Naive thymus-derived CD4-positive, alpha-beta T cell (primary cell): ENCODE results near the gene CCDC107. TPM values are rescaled to one million over a fixed set of nuclear protein-coding genes. Genes with fewer than 3 reads are reported as not detected.

Experiments
- ATAC-seq: fragments of 150-1000 bp; cut with Tn5 transposase; 2 replicates; pipeline ENCODE4 v1.10.0; 2021; ENCODE audit warnings: mild to moderate bottlenecking, moderate library complexity
- CTCF ChIA-PET: fragments of 350-600 bp; sonication (Branson Sonifier 250); formaldehyde crosslinking; loops from one replicate; lab custom pipeline; 2021; ENCODE audit warnings: antibody characterized with exemption; lab: Charles Lee
- POLR2A ChIA-PET: fragments of 350-600 bp; sonication (Branson Sonifier 250); formaldehyde crosslinking; loops from one replicate; lab custom pipeline; 2021; ENCODE audit warnings: antibody characterized with exemption, inconsistent platforms; lab: Charles Lee
- DNase-seq, 9 donors: peaks; one replicate each; pipeline versions ENCODE4 v3.0.0 to v3.0.0-alpha.2; 2020 to 2022; ENCODE audit warnings: mixed read lengths in 1 of 9
- H3K27ac ChIP-seq: one replicate; pipeline ENCODE4 v1.7.0; 2013; ENCODE audit warnings: mild to moderate bottlenecking, low read depth, low read length, moderate library complexity
- H3K27me3 ChIP-seq, 2 donors: one replicate each; pipeline ENCODE4 v1.7.0; 2013; ENCODE audit warnings: low read length in 2 of 2, mild to moderate bottlenecking in 2 of 2, moderate library complexity in 2 of 2; ENCODE audit not compliant: control insufficient read depth in 2 of 2, insufficient read depth in 2 of 2
- H3K36me3 ChIP-seq, 3 experiments: 1 replicate in 2 of 3; 2 replicates in 1 of 3; pipeline ENCODE4 v1.7.0; 2013; ENCODE audit warnings: low read length in 3 of 3, mild to moderate bottlenecking in 3 of 3, moderate library complexity in 1 of 3; ENCODE audit not compliant: insufficient read depth in 3 of 3, control insufficient read depth in 2 of 3
- H3K4me1 ChIP-seq, 2 donors: one replicate each; pipeline ENCODE4 v1.7.0; 2013; ENCODE audit warnings: low read length in 2 of 2, mild to moderate bottlenecking in 2 of 2, moderate library complexity in 1 of 2; ENCODE audit not compliant: control insufficient read depth in 2 of 2, insufficient read depth in 2 of 2
- H3K4me3 ChIP-seq: 2 replicates; pipeline ENCODE4 v1.7.0; 2013; ENCODE audit warnings: mild to moderate bottlenecking, low read length
- H3K9me3 ChIP-seq, 3 experiments: 1 replicate in 2 of 3; 2 replicates in 1 of 3; pipeline ENCODE4 v1.7.0; 2013; ENCODE audit warnings: low read length in 3 of 3; ENCODE audit not compliant: control insufficient read depth in 2 of 3
- H3K27ac Mint-ChIP-seq, 9 donors: one replicate each; pipeline ENCODE4 v1.8.0; 2020 to 2022; ENCODE audit warnings: mixed read lengths in 9 of 9, mild to moderate bottlenecking in 8 of 9, moderate library complexity in 5 of 9, inconsistent platforms in 2 of 9
- H3K27me3 Mint-ChIP-seq, 5 donors: one replicate each; pipeline ENCODE4 v1.8.0; 2021 to 2022; ENCODE audit warnings: mixed read lengths in 5 of 5, mild to moderate bottlenecking in 1 of 5
- H3K36me3 Mint-ChIP-seq, 5 donors: one replicate each; pipeline ENCODE4 v1.8.0; 2020 to 2022; ENCODE audit warnings: mixed read lengths in 5 of 5, mild to moderate bottlenecking in 3 of 5, inconsistent platforms in 1 of 5
- H3K4me1 Mint-ChIP-seq, 7 donors: one replicate each; pipeline ENCODE4 v1.8.0; 2020 to 2022; ENCODE audit warnings: mixed read lengths in 7 of 7, mild to moderate bottlenecking in 3 of 7, inconsistent platforms in 1 of 7
- H3K4me3 Mint-ChIP-seq, 10 donors: one replicate each; pipeline ENCODE4 v1.8.0; 2020 to 2022; ENCODE audit warnings: mild to moderate bottlenecking in 10 of 10, mixed read lengths in 10 of 10, moderate library complexity in 6 of 10, inconsistent platforms in 2 of 10
- H3K9me3 Mint-ChIP-seq, 11 donors: one replicate each; pipeline ENCODE4 v1.8.0; 2020 to 2022; ENCODE audit warnings: mixed read lengths in 11 of 11, mild to moderate bottlenecking in 4 of 11, inconsistent platforms in 1 of 11, moderate library complexity in 1 of 11
- intact Hi-C, 2 donors: fragments of 100-400 bp; cut with micrococcal nuclease; formaldehyde crosslinking; loops; one replicate each; pipeline ENCODE4 v1.15.1; 2023
- polyA plus RNA-seq, 2 donors: library from polyadenylated mRNA; unstranded; fragments of 300-500 nt; fragmentation: Illumina TruSeq; gene quantifications; one replicate each; pipeline ENCODE4 v1.2.3, GENCODE V29; 2021
- total RNA-seq, 6 experiments: library from RNA in 5 of 6; stranded (reverse) in 5 of 6; gene quantifications; 1 replicate in 5 of 6; 2 replicates in 1 of 6; pipeline ENCODE4 v1.2.3 and lab custom pipeline; 2021 to 2026

CCDC107 gene
- total and polyA plus RNA-seq, 7 experiments from 2014 or later: 12.0 to 65.7 (median 17.2) TPM

- Histone ChIP-seq H3K27me3 (no peaks in the 10 kb centered on the region), H3K36me3 (peaks cover 0 to 9% (median 8%) of the 10 kb centered on the region in 3 experiments), H3K4me1 (peaks cover 29% of the 10 kb centered on the region in 2 donors), H3K9me3 (no peaks in the 10 kb centered on the region), H3K4me3 (peak within 1 kb of the TSS; percentile 69), H3K27ac (peak within 1 kb of the TSS; percentile 54)
- intact Hi-C loops: loop anchor here (1.0 to 2.0 kb wide), 3 partner anchors 8 to 18 kb away; no protein-coding TSS in a partner anchor
- Mint-ChIP-seq H3K4me3 (peak within 1 kb of the TSS; percentile 82 to 94 (median 87)), H3K36me3 (peaks cover 0 to 20% (median 10%) of the 10 kb centered on the region in 5 donors), H3K4me1 (peaks cover 39 to 66% (median 64%) of the 10 kb centered on the region in 7 donors), H3K27me3 (no peaks in the 10 kb centered on the region), H3K9me3 (peaks cover 0 to 8% (median 0%) of the 10 kb centered on the region in 11 donors), H3K27ac (peak within 1 kb of the TSS; percentile 60 to 100 (median 80))
- ChIA-PET CTCF (interaction anchor here (0.8 to 10.2 kb wide), 13 partner anchors 11 to 161 kb away, joined by 3 to 107 read pairs (median 6); no protein-coding TSS in a partner anchor), POLR2A (interaction anchor here (0.5 to 11.8 kb wide), 14 partner anchors 8 to 1843 kb away, joined by 3 to 264 read pairs (median 4); partner anchors contain the start of genes CA9, CREB3 and SIT1)
- ATAC-seq (peak; percentile 78), DNase-seq (peak; percentile 47 to 87 (median 59))
These were observed 6.7 kb downstream of the CCDC107 start, which contains the start of gene ARHGEF39 for GRCh38 chr9:35664531-35665470. Gene ARHGEF39 (minus strand): TSS chr9:35665195. CDS start chr9:35665169, 26 bp downstream.

GRCh38 chr9:35665471-35665818 is 7.4 kb downstream of the CCDC107 start:
- peaks cover 0 to 8% (median 5%) of the 10 kb centered on the region in 3 experiments for H3K36me3 ChIP-seq
- H3K4me3 ChIP-seq: peak overlapping the region; percentile 69
- H3K9me3 ChIP-seq: no peaks in the 10 kb centered on the region
- peaks cover 0 to 8% (median 0%) of the 10 kb centered on the region in 11 donors for H3K9me3 Mint-ChIP-seq
- POLR2A ChIA-PET: interaction anchor here (0.5 to 11.8 kb wide), 9 partner anchors 8 to 1010 kb away, joined by 3 to 264 read pairs (median 4); partner anchors contain the start of genes CA9, CREB3, SIT1 and TLN1
- H3K27ac Mint-ChIP-seq: peak overlapping the region; percentile 38 to 84 (median 76)
- peaks cover 23 to 24% of the 10 kb centered on the region in 2 donors for H3K4me1 ChIP-seq
- DNase-seq (no peak), ATAC-seq (no peak)
- H3K27ac ChIP-seq: peak overlapping the region; percentile 54
- H3K27me3 Mint-ChIP-seq: no peaks in the 10 kb centered on the region
- intact Hi-C loops: loop anchor here (1.0 to 2.0 kb wide), 2 partner anchors 8 to 19 kb away; no protein-coding TSS in a partner anchor
- peak overlapping the region; percentile 82 to 94 (median 87) for H3K4me3 Mint-ChIP-seq
- peaks cover 33 to 60% (median 57%) of the 10 kb centered on the region in 7 donors for H3K4me1 Mint-ChIP-seq
- no peaks in the 10 kb centered on the region for H3K27me3 ChIP-seq
- peaks cover 0 to 15% (median 6%) of the 10 kb centered on the region in 5 donors for H3K36me3 Mint-ChIP-seq
- CTCF ChIA-PET: interaction anchor here (0.9 to 2.4 kb wide), 8 partner anchors 18 to 161 kb away, joined by 3 to 9 read pairs (median 4); no protein-coding TSS in a partner anchor

DNA sequence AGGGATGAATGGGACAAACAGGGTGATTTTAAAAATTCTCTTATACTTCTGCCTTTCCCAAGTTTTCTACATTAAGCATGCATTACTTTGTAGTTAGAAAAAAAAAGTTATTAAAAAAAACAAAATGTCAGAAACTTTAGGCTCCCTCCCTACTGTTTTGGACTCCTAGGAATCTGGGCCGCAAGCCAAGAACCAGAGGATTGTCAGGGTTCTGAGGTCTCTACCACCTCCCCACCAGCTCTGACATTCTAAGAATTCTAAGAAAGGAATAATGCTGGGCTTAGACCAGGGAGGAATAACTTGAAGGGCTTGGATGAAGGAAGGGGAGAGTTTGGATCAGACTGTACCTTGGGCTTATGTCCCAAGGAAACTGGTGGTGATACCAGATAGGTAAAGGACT is 8.0 kb downstream of the CCDC107 start:
- Mint-ChIP-seq H3K4me1 (peaks cover 27 to 54% (median 51%) of the 10 kb centered on the region in 7 donors), H3K27ac (peak overlapping the region in 2 of 9 donors; percentile 21 to 72), H3K27me3 (no peaks in the 10 kb centered on the region), H3K4me3 (peak overlapping the region; percentile 25 to 94 (median 78)), H3K9me3 (peaks cover 0 to 8% (median 0%) of the 10 kb centered on the region in 11 donors), H3K36me3 (peaks cover 0 to 9% (median under 1%) of the 10 kb centered on the region in 5 donors)
- ATAC-seq: no peak
- no peaks in the 10 kb centered on the region for H3K27me3 ChIP-seq
- peaks cover 17 to 18% of the 10 kb centered on the region in 2 donors for H3K4me1 ChIP-seq
- ChIA-PET POLR2A (interaction anchor here (0.7 to 11.8 kb wide), 6 partner anchors 10 to 357 kb away, joined by 3 to 264 read pairs (median 4); partner anchors contain the start of genes CREB3, SIT1 and TLN1), CTCF (interaction anchor here (0.9 to 2.4 kb wide), 6 partner anchors 19 to 160 kb away, joined by 3 to 9 read pairs (median 4); no protein-coding TSS in a partner anchor)
- no peak overlapping the region for H3K4me3 ChIP-seq
- intact Hi-C loops: no loop called here
- no peak for DNase-seq
- no peak overlapping the region for H3K27ac ChIP-seq
- peaks cover 0 to 2% (median 0%) of the 10 kb centered on the region in 3 experiments for H3K36me3 ChIP-seq
- no peaks in the 10 kb centered on the region for H3K9me3 ChIP-seq

DNA sequence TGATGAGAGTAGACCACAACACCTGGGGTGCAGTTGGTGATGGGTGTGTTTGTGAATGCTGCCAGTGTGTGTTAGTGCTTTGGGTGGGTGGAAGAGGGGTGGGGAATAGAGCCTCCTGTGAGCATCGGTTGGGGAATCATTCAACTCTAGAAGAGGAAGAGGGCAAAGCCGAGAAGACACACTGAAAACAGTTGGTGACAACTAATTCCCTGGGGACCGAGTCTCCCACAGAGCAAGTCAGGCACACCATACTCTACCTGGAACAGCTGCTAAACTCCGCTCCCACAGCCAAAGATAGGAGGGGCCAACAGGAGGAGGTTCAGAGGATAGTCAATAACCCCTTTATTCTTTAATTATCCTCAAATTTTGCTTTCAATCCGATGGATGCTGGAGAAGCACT is 8.5 kb downstream of the CCDC107 start:
- Histone ChIP-seq H3K36me3 (no peaks in the 10 kb centered on the region), H3K9me3 (no peaks in the 10 kb centered on the region), H3K27ac (no peak overlapping the region), H3K4me3 (no peak overlapping the region), H3K27me3 (no peaks in the 10 kb centered on the region), H3K4me1 (peaks cover 12 to 15% of the 10 kb centered on the region in 2 donors)
- H3K27me3 Mint-ChIP-seq: no peaks in the 10 kb centered on the region
- H3K4me1 Mint-ChIP-seq: peaks cover 26 to 49% (median 46%) of the 10 kb centered on the region in 7 donors
- peak overlapping the region in 2 of 9 donors; percentile 4 to 72 for H3K27ac Mint-ChIP-seq
- H3K9me3 Mint-ChIP-seq: peaks cover 0 to 8% (median 0%) of the 10 kb centered on the region in 11 donors
- ChIA-PET CTCF (interaction anchor here (1.9 kb wide), 1 partner anchor 21 kb away, joined by 4 read pairs; no protein-coding TSS in a partner anchor), POLR2A (interaction anchor here (0.7 to 11.8 kb wide), 3 partner anchors 19 to 76 kb away, joined by 3 to 264 read pairs (median 4); partner anchors contain the start of gene SIT1)
- intact Hi-C loops: no loop called here
- no peak for ATAC-seq
- peaks cover 0 to 9% (median 0%) of the 10 kb centered on the region in 5 donors for H3K36me3 Mint-ChIP-seq
- peak overlapping the region in 1 of 10 donors; percentile 41 for H3K4me3 Mint-ChIP-seq
- DNase-seq: no peak

GRCh38 chr9:35667939-35668338 is 9.8 kb downstream of the CCDC107 start:
- Mint-ChIP-seq H3K9me3 (peaks cover 0 to 8% (median 0%) of the 10 kb centered on the region in 11 donors), H3K4me3 (no peak overlapping the region)

More at GRCh38 chr9:35667939-35668338, 9.8 kb downstream of the CCDC107 start:
- Histone ChIP-seq H3K4me1 (peaks cover 0 to 1% of the 10 kb centered on the region in 2 donors), H3K4me3 (no peak overlapping the region), H3K27me3 (no peaks in the 10 kb centered on the region), H3K27ac (no peak overlapping the region), H3K9me3 (no peaks in the 10 kb centered on the region), H3K36me3 (no peaks in the 10 kb centered on the region)
- H3K27ac Mint-ChIP-seq: no peak overlapping the region
- intact Hi-C loops: no loop called here
- ATAC-seq (no peak), DNase-seq (no peak)
- H3K27me3 Mint-ChIP-seq: peaks cover 0 to 4% (median 0%) of the 10 kb centered on the region in 5 donors
- ChIA-PET POLR2A (interaction anchor here (0.6 to 1.0 kb wide), 2 partner anchors 21 to 30 kb away, joined by 3 read pairs; no protein-coding TSS in a partner anchor), CTCF (interaction anchor here (1.0 to 3.7 kb wide), 2 partner anchors 10 to 29 kb away, joined by 3 to 15 read pairs; partner anchors contain the start of genes CCDC107 and RMRP)
- peaks cover 0 to 3% (median 0%) of the 10 kb centered on the region in 5 donors for H3K36me3 Mint-ChIP-seq
- peaks cover 12 to 36% (median 32%) of the 10 kb centered on the region in 7 donors for H3K4me1 Mint-ChIP-seq
